ENCODE measurements around the gene NANOGP8.

The NANOGP8 gene

DNA sequence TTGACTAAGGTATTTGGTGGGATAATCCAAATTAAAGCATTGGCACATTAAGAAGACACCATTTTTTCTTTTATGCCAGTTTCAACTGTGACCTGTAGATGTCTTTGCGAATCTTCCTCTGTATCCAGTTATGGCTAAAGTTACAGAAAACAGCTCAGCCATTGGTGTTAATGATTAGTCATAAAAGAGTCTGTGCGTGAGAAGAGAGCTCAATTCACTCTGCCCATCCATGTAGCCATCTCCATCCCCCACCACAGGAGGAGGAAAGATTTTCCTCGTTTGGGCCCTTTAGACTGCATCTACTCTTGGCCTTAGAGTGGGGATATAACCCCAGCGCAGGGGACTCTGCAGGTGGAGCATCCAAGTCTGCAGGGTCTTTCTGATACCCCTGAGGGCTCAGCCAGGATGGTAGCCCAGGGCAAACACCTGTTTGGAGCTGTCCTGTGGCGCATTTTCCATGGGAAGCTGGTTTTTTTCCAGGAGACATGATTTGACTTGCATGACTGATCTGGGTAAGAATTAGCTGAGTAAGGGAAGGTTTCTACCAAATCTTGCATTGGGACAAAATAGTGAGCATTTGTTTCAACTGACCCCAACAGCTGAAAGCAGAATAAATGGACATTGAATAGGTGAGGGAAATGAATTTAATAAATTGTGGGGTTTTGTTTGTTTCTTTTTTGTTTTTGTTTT is 29.5 kb downstream of the NANOGP8 start:
- no peak for DNase-seq

DNA sequence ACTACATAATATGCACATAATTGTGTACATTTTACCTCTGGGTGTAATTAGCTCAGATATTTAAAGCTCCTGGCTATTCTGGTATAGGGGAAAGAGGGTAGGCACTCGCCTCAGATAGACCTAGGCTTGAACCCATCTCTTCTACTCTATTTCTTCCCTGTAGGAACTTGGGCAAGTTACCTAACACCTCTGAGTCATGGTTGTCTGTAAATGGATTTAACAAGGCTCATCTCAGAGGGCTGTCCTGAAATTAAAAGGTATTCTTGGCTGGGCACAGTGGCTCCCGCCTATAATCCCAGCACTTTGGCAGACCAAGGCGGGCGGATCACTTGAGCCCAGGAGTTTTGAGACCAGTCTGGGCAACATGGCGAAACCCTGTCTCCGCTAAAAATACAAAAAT is 30.7 kb downstream of the NANOGP8 start:
- no peak for DNase-seq

- no peak for DNase-seq
Observed at GRCh38 chr15:35047996-35048395, 37.1 kb downstream of the NANOGP8 start.

DNA sequence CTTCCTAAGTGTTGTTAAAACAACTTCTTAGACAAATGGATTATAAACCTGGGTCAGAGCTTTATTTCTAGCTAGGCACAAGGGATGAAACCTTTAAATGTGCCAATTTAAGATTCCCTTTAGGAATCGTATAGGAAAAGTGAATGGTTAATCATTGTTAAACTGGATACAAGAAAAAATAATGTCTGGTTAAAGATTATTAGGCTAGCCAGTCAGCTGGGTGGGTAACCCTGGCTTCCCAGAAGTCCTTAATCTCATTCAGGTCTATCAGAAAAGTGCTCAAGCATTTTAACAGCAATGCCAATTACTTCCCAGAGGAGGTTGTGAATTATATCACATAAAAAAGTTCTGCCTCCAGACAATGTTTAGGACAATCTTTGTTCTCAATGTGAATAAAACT is 37.6 kb downstream of the NANOGP8 start:
- DNase-seq, result no peak

DNA sequence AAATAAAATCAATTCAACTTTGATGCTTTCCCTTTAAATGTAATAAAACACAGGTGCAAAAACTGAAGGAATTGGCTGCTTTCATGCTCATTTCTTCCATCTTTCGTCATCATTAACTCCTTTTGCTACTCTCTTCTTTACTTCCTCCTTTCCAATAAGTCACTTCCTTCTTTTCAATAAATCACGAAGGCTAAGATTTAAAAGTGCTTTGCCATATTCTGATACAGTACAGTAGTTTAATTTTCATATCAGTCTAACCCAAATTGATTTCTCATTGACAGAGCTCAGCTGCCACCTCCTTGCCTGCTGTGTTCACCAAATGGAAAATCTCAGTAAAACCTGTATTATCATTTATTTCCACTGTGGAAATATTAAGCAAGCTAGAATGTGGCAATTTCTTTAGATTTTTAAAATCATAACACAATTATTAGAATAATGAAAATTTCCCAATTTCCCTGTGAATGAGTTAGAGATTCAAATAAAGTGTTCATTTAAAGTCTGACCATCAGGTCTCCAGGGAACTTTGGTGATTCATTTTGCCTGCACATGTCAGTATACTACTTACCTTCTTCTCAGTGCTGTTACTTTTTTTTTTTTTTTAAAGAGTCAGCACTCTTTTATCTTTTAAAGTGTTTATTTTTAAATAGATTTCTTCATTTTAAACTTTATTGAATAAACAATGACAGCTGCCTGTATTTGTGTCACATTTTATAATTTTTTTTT is 41.6 kb downstream of the NANOGP8 start:
- DNase-seq, result no peak

DNA sequence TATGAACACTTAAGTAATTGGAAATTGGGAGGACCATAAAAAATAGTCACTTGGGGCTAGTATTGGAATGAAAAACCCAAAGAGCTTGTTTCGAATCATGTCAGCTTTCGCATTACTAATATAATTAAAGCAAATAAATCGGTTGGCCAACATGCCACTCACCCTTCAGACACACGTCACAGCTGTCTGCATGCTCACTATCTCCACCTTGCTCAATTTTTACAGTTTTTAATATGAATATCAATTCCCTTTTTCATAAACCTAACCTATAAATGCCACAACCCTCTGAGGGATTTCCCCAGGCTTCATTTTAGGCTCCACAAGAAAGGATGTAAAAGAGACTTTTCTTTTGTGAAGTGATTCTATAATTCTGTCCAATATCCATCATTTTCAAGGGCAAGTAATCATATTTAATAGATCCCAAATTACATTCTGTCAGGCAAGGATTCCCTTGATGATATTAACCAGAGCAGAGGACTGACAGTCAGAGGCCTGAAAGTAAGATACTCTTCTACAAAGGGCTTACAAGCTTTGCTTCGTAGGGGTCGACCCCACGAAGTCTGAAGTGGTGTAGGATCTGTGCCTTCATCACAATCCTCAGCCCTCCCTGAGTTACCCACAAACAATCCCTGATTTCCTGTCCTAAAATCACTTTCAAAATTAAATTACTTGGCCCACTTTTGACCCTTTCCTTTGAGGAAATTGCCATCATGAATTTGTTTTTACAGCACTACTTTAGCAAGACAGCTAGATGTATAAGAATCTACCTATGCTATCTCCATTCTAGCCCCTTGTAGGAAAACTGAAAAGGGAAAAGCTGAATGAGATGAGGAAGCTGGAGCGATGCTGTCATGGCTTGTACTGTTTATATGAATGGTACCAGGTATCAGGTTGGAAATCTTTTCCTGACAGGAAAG is 44.5 kb downstream of the NANOGP8 start:
- DNase-seq, result no peak

DNA sequence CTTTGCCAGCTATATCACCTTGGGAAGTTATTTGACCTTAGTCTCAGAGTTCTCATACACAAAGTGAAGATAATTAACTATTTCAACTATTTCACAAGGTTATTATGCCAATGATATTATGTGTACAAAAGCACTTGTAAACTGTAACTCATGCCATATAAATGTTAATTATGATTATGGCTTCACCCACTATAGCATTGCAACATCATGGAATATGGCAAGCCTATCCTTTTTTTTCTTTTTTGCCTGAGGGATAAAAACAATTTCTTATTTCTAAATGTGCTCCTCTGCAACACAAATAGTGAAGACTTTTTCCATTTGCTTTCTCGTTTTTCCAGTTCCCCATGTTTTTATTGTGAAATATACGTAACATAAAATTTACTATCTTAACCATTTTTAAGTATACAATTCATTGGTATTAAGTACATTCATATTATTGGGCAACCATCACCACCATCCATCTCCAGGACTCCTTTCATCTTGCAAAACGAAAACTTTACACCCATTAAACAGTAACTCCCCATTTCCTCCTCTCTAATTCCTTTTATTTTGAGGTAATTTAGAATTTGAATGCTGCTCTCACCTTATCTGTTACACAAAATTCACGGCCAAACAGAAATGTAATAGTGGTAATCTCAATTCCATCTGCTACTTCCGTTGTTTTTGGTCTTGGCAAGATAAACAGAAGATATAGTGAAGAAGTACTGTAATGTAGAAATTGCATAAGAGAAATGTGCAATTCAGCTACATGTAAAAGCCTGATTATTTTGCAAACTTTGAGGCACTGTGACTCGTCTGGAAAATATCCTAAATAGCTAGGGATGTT is 46.3 kb downstream of the NANOGP8 start:
- DNase-seq, result no peak

All from NCI-H524 treated with DMSO at 0.1 percent for 48 hours (cell line).